Brain pericyte (primary cell): ENCODE data around the gene SLC3A2.
"Not testable (repeated sequence)": the region's sequence is repeated elsewhere in the genome, so short reads cannot be mapped to it uniquely, and the experiment has no call there.

Experiments
- DNase-seq: peaks from one replicate; pipeline ENCODE4 v3.0.0-alpha.2; 2012; ENCODE audit warnings: low read depth, low spot score

The SLC3A2 gene

GRCh38 chr11:62930666-62931065 is 50.0 kb downstream of the SLC3A2 start:
- no peak for DNase-seq

GRCh38 chr11:62931499-62932278 is 51.0 kb downstream of the SLC3A2 start:
- no peak for DNase-seq

GRCh38 chr11:62933285-62933684 is 52.6 kb downstream of the SLC3A2 start:
- no peak for DNase-seq

GRCh38 chr11:62933750-62934495 is 53.2 kb downstream of the SLC3A2 start:
- no peak for DNase-seq

GRCh38 chr11:62934496-62934785 is 53.7 kb downstream of the SLC3A2 start:
- no peak for DNase-seq

- not testable (repeated sequence) for DNase-seq
These were observed 56.8 kb downstream of the SLC3A2 start for GRCh38 chr11:62937528-62937927.
